Measurements from ENCODE around the gene HRH4. TPM values are rescaled to one million over a fixed set of nuclear protein-coding genes. Genes with fewer than 3 reads are reported as not detected.

HRH4 gene
- total RNA-seq, 1 experiment from 2014 or later = not detected

GRCh38 chr18:24466771-24467170 is 6.3 kb downstream of the HRH4 start:
- Histone ChIP-seq H3K14ac (ENCODE audit: insufficient read depth, low read length) (no peak overlapping the region), H3T11ph (ENCODE audit: low read length) (no peak overlapping the region), H3K79me1 (ENCODE audit: insufficient read depth, low read depth, low read length, poor library complexity, severe bottlenecking) (no peaks in the 10 kb centered on the region), H2BK5ac (ENCODE audit: insufficient read length, low read length) (no peak overlapping the region), H2BK120ac (ENCODE audit: low read depth, low read length, poor library complexity, severe bottlenecking) (no peak overlapping the region), H4K5ac (ENCODE audit: insufficient read length, low read depth, low read length) (no peak overlapping the region), H3K27ac (ENCODE audit: insufficient read length, low read depth, low read length) (no peak overlapping the region), H3K18ac (ENCODE audit: insufficient read length, low read depth, low read length) (no peak overlapping the region), H4K20me1 (ENCODE audit: control insufficient read depth, insufficient read depth, insufficient read length) (no peaks in the 10 kb centered on the region), H2AK5ac (ENCODE audit: insufficient read length, low read length) (no peak overlapping the region), H2BK20ac (ENCODE audit: low read depth, low read length, poor library complexity, severe bottlenecking) (no peak overlapping the region), H2AFZ (ENCODE audit: low read length) (no peak overlapping the region), H3K27me3 (ENCODE audit: insufficient read depth, low read length) (no peaks in the 10 kb centered on the region), H3K4ac (ENCODE audit: low read depth, low read length) (no peak overlapping the region), H2BK15ac (ENCODE audit: low read depth, low read length) (no peak overlapping the region), H2BK12ac (ENCODE audit: insufficient read length, low read depth, low read length) (no peak overlapping the region), H3K79me2 (ENCODE audit: insufficient read depth, low read length) (no peaks in the 10 kb centered on the region), H3K4me2 (ENCODE audit: insufficient read depth, insufficient read length, low read length) (no peak overlapping the region), H3K4me1 (ENCODE audit: insufficient read depth, low read length) (no peaks in the 10 kb centered on the region; the same call in 1 of the 2 replicates), H3K23me2 (ENCODE audit: insufficient read length, low read depth, low read length, poor library complexity, severe bottlenecking) (no peaks in the 10 kb centered on the region), H3K56ac (ENCODE audit: insufficient read length, low read depth, low read length) (no peak overlapping the region), H3K23ac (ENCODE audit: insufficient read length, low read depth, low read length) (no peak overlapping the region), H3K9me3 (ENCODE audit: control insufficient read depth, low read depth, low read length) (no peaks in the 10 kb centered on the region), H4K8ac (replicated peaks; ENCODE audit: insufficient read length, low read depth, low read length) (no peak overlapping the region), H3K9ac (ENCODE audit: extremely low read depth, insufficient read length, low read length) (no peak overlapping the region), H4K91ac (ENCODE audit: insufficient read length, low read depth, low read length) (no peak overlapping the region)
- Mint-ChIP-seq H3K4me1 (peaks cover 9 to 11% of the 10 kb centered on the region in 2 experiments), H3K27me3 (ENCODE audit: low read depth) (no peaks in the 10 kb centered on the region; the same call in 1 of the 2 replicates), H3K36me3 (ENCODE audit: insufficient read depth in 1 of 3, low read depth in 3 of 3) (no peaks in the 10 kb centered on the region), H3K9me3 (peaks cover 0 to 2% of the 10 kb centered on the region in 2 experiments; a peak in 1 of 5 replicates), H3K4me3 (no peak overlapping the region), H3K27ac (no peak overlapping the region)
- WGBS (ENCODE audit: extremely low coverage, insufficient read length, low lambda C conversion rate) = no CpG with 5 or more reads among the region's 2 CpGs
- DNase-seq = no peak
- TF ChIP-seq, protein P1, sequence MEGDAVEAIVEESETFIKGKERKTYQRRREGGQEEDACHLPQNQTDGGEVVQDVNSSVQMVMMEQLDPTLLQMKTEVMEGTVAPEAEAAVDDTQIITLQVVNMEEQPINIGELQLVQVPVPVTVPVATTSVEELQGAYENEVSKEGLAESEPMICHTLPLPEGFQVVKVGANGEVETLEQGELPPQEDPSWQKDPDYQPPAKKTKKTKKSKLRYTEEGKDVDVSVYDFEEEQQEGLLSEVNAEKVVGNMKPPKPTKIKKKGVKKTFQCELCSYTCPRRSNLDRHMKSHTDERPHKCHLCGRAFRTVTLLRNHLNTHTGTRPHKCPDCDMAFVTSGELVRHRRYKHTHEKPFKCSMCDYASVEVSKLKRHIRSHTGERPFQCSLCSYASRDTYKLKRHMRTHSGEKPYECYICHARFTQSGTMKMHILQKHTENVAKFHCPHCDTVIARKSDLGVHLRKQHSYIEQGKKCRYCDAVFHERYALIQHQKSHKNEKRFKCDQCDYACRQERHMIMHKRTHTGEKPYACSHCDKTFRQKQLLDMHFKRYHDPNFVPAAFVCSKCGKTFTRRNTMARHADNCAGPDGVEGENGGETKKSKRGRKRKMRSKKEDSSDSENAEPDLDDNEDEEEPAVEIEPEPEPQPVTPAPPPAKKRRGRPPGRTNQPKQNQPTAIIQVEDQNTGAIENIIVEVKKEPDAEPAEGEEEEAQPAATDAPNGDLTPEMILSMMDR (conservative IDR thresholded peaks at IDR 0.05) = no peak

All from H9 (cell line).